ENCODE measurements around the gene TOGARAM1.

Gene TOGARAM1

GRCh38 chr14:44928793-44929192, 33.2 kb upstream of the TOGARAM1 start (continued):
- TF ChIP-seq HIC1 (tag by site-specific recombination; IDR thresholded peaks at IDR 0.05): no peak
- no peak for TF ChIP-seq PRDM2 (tag by site-specific recombination; IDR thresholded peaks at IDR 0.05; ENCODE audit: borderline replicate concordance)
- no peak for TF ChIP-seq ZNF10 (tag by site-specific recombination; IDR thresholded peaks at IDR 0.05)

- CTCF ChIA-PET: interaction anchor here (0.6 to 1.0 kb wide), 2 partner anchors 22 to 27 kb away, joined by 3 to 4 read pairs; no protein-coding TSS in a partner anchor
- H3K36me3 ChIP-seq (ENCODE audit: control insufficient read depth in 2 of 2, insufficient read depth in 1 of 2, low read length in 2 of 2): peaks cover 3 to 23% of the 10 kb centered on the region in 2 experiments
- no peaks in the 10 kb centered on the region for H3K9me3 ChIP-seq (ENCODE audit: control insufficient read depth, insufficient read depth, low read depth, low read length)
- POLR2A ChIA-PET: no interaction called here
- peaks cover 9% of the 10 kb centered on the region; the same call in 1 of the 2 replicates for H3K4me1 ChIP-seq (ENCODE audit: control insufficient read depth, insufficient read depth, low read length)
- H3K27ac ChIP-seq (ENCODE audit: extremely low read depth, low read depth, low read length): no peak overlapping the region
- no peak overlapping the region for H3K4me3 ChIP-seq (ENCODE audit: low read depth, low read length)
- TF ChIP-seq ZNF692 (tag by site-specific recombination; IDR thresholded peaks at IDR 0.05) (no peak), ZNF221 (tag by site-specific recombination; IDR thresholded peaks at IDR 0.05; ENCODE audit: borderline replicate concordance) (no peak), ZBTB48 (tag by site-specific recombination; IDR thresholded peaks at IDR 0.05) (no peak), ZNF521 (tag by site-specific recombination; IDR thresholded peaks at IDR 0.05) (no peak), ZNF404 (tag by site-specific recombination; IDR thresholded peaks at IDR 0.05) (no peak), OSR2 (tag by site-specific recombination; IDR thresholded peaks at IDR 0.05) (no peak), SP7 (tag by site-specific recombination; IDR thresholded peaks at IDR 0.05) (no peak), ZNF335 (tag by site-specific recombination; conservative IDR thresholded peaks at IDR 0.05) (no peak), ZNF138 (tag by site-specific recombination; IDR thresholded peaks at IDR 0.05; ENCODE audit: borderline replicate concordance) (no peak), SCRT1 (tag by site-specific recombination; IDR thresholded peaks at IDR 0.05; ENCODE audit: borderline replicate concordance) (no peak), ZNF132 (tag by site-specific recombination; IDR thresholded peaks at IDR 0.05; ENCODE audit: borderline replicate concordance) (no peak), MZF1 (tag by site-specific recombination; IDR thresholded peaks at IDR 0.05; ENCODE audit: borderline replicate concordance) (no peak), ZNF19 (tag by site-specific recombination; IDR thresholded peaks at IDR 0.05; ENCODE audit: low read depth) (no peak)
- TF ChIP-seq, protein P1, sequence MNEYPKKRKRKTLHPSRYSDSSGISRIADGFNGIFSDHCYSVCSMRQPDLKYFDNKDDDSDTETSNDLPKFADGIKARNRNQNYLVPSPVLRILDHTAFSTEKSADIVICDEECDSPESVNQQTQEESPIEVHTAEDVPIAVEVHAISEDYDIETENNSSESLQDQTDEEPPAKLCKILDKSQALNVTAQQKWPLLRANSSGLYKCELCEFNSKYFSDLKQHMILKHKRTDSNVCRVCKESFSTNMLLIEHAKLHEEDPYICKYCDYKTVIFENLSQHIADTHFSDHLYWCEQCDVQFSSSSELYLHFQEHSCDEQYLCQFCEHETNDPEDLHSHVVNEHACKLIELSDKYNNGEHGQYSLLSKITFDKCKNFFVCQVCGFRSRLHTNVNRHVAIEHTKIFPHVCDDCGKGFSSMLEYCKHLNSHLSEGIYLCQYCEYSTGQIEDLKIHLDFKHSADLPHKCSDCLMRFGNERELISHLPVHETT (tag by site-specific recombination; IDR thresholded peaks at IDR 0.05): no peak
- TF ChIP-seq, protein P2, sequence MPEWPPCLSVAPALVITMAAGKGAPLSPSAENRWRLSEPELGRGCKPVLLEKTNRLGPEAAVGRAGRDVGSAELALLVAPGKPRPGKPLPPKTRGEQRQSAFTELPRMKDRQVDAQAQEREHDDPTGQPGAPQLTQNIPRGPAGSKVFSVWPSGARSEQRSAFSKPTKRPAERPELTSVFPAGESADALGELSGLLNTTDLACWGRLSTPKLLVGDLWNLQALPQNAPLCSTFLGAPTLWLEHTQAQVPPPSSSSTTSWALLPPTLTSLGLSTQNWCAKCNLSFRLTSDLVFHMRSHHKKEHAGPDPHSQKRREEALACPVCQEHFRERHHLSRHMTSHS (tag by site-specific recombination; IDR thresholded peaks at IDR 0.05): no peak
- TF ChIP-seq, protein P3, sequence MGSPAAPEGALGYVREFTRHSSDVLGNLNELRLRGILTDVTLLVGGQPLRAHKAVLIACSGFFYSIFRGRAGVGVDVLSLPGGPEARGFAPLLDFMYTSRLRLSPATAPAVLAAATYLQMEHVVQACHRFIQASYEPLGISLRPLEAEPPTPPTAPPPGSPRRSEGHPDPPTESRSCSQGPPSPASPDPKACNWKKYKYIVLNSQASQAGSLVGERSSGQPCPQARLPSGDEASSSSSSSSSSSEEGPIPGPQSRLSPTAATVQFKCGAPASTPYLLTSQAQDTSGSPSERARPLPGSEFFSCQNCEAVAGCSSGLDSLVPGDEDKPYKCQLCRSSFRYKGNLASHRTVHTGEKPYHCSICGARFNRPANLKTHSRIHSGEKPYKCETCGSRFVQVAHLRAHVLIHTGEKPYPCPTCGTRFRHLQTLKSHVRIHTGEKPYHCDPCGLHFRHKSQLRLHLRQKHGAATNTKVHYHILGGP (tag by site-specific recombination; IDR thresholded peaks at IDR 0.05): no peak
Measured at GRCh38 chr14:44935155-44935554, 26.8 kb upstream of the TOGARAM1 start.
